Myocyte (in vitro differentiated cells): ENCODE measurements around the gene PGBD5. TPM values are rescaled to one million over a fixed set of nuclear protein-coding genes. Genes with fewer than 3 reads are reported as not detected.

Experiments
- DNase-seq: peaks from one replicate; pipeline ENCODE4 v3.0.0-alpha.2; 2012; ENCODE audit warnings: low read depth
- total RNA-seq: library from RNA; depleted of rRNA; stranded (reverse); fragments of >200 nt; gene quantifications from 2 replicates; pipeline ENCODE4 v1.2.3, GENCODE V29; 2014

The PGBD5 gene
- total RNA-seq, 1 donor from 2014 or later = 26.9 TPM

DNA sequence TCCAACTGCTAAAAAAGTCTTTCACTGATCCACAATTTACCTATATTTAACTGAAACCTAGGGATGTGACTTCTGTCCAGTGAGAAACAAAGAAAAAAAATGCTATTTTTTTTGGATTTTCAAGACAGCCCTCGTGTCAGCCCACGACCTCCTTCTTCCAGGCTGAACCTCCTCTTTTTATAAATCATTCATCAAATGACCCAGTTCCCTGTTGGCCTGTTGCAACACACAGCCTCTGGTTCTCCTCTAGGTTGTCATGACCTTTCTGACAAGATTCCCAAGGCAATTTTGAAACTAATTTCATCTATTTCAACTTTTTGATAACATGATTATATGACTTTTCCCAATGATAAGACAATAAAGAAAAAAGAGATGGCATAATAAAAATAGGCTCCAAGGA lies 74.6 kb downstream of the PGBD5 start:
- DNase-seq = no peak

DNA sequence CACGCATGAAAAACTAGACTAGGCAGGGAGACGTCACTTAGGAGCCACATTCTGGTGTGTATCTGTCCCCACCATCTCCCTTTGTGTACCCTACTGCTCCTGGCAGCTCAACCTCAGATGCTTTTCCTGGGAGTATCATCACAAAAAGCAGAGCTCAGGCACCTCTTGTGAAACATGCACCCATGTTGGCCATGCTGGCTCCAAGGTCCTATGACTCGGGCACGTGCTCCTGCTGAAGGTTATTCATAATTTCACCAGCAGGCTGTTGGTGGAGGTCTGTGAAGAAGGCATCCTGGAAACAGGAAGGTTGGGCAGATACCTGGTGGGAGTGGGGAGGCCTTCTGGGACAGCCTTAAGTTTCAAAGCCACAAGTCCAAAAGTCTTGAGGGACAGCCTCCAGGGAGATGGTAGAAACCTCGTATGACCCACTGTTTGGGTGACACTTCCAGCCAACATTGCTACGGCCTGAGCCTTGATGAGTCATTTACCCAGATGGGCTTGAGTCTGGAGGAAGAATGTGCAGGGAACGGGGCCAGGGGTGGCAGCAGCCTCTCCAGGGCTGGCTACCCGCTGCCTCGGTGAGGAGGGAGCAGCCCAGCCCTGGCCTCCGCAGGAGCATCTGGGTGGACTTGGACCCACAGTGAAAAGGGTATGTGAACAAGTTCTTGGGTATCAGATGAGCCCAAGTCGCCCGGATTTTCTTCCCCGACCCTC lies 75.8 kb downstream of the PGBD5 start:
- peak; percentile 87 for DNase-seq

DNA sequence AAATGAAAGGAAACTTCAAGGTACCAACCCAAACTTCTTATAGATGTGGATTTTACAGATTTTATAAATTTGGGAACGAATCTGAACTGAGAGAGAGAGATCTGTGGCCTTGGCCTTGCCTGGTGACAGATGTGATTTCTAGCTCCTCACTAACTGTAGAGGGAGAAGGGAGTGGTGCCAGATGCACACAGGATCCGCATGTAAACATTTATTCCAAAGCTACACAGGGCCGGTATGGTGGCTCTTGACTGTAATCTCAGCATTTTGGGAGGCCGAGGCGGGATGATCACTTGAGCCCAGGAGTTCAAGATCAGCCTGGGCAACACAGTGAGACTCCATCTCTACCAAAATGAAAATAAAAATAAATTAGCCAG lies 77.1 kb downstream of the PGBD5 start:
- no peak for DNase-seq

DNA sequence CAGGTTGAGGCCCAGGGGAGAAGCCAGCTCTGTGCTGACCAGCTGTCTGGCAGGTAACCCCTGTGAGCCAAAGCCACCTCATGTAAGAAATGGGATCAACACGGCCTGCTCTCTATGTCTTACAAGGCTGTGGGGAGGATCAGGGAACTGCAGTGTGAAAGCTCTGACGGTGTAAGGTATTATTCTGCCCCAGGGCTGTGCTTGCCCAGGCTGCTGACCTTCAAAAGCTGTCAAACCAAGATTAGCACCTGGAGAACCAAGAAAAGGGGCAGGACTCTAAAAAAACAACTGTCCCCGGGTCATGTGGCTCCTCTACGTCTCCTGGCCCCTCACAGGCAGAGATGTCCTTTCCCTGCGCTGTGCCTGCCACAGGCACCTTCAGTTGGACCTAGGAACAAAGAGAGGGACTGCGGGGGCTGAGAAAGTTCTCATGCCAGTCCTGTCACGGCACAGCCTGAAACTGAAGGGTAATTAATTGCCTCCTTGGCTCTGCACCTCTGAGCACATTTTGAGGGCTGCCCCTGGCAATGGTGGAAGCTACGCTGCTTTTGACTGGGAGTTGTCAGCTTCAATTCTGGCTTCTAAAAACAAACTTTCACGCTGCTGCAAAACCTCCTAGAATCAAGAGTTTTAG lies 77.6 kb downstream of the PGBD5 start:
- DNase-seq = no peak

DNA sequence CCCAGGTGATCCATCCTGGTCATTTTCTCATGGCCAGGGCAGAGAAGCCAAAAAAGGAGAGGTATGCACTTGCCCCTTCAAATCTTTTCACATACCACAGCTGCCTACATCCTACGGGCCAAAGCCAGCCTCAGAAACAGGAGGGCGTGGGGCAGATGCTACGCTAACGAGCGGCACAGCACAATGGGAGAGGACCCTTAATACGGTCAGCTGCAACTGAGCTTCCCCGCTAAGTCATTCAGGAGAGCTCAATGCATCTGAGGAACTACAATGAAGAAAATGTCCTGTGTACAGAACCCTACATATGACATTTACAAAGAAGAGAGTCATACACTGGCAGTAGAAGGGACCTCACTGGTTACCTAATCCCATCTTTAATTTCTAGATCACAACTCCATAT lies 78.2 kb downstream of the PGBD5 start:
- DNase-seq = no peak

DNA sequence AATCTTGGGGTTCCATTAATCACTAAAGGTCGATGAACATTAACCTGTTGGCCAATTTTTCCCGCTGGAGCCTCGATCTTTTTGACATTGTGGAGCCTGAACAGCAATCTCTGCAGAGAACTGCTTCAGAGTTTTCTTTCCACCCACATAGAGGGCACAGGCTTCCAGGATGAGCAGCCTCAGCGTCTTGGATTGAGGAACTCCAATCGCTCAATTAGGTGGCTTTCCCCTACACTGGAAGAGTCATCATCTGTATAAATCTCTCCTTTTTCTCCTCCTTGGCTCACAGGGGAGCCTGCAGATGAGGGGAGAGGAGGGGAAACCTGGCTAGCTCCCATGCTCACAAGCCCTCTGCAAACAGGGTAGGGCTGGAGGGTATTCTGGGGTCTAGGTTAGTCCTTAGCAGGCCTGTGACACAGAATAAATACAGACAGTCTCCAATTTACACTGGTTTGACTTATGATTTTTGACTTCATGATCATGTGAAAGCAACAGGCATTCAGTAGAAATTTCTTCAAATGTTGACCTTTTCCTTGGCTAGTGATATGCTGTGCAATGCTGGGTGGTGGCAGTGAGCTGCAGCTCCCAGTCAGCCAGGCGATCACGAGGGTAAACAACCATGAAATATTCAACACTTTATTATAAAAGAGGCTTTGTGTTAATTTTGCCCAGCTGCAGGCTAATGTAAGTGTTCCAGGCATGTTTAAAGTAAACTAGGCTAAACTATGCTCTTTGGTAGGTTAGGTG lies 80.8 kb downstream of the PGBD5 start:
- DNase-seq = no peak

DNA sequence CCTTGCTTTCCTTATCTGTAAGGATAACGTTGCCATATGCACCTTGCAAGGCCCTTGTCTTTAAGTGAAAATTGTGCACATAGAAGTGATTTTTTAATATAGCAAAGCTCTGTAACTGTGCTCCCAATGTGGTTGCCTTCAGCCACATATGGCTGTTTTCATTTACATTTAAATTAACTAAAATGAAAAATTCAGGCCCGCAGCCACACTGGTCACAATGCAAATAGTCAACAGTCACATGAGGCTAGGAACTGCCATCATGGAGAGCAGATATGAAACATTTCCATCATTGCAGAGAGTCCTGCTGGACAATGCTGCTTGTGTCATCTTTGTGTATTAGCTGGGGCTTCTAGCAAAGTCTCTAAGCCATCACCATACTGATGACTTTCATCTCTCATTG lies 83.4 kb downstream of the PGBD5 start:
- no peak for DNase-seq

DNA sequence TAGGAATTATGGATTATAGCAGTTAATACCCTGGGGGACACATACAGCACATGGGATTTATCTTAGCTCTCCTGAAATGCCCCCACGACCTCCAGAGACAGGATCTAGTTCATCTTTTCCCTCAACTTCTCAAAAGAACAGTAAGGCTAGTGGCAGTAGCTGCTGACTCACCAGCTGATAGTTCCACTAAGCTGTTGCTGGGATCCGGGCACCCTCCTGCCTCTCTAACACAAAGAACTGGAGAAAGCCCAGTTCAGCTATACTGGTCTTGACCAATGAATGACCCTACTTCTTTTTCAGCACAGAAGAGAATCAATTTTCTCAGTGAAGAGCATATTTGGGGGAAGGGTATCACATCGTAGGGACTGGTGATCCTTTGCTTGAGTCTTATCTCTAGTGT lies 84.1 kb downstream of the PGBD5 start:
- no peak for DNase-seq

DNA sequence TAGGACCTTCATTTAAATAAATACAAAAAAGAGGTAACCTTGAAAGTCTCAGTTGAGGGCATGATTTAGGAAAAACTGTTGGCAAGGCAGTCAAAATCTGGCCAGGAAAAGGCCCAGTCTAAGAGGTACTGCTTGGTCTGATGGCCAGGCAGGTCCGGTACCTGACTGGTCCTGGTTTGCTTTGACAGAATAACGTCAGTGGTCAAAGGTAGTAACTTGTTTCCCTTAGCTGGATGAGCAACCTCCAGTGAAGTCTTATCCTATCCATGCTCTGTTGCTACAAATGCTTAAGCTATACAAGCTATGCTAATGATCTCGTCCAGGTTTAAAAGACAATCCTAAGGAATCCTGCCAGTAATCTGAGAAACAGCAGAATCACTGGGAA lies 85.0 kb downstream of the PGBD5 start:
- DNase-seq = no peak

DNA sequence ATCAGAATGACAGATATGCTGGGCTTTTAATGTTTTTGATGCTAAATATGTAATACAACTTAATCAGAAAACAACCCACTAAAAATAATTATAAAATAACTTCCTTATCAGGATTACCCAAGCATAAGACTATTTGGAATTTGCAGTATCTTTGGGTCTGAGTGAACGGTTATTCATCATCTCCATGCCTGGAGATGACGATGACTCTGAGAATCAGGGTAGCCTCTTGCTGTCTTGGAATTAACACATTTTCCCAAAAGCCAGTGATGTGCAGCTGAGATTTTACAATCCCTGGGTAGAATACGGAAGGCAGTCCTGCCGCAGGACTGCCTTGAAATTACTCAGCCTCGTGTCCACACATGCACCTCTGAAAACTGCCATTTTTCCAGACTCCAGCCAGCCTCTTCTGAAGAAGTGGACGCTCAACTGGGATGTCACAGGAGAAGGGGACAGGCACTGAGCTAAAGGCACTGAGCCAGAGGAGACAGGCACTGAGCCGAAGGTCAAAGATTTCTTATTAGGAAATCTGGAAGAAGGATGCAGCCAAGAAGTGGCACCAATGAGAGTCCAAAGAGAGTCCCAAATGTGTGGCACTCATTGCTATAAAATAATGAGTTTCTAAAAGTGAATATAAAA lies 85.5 kb downstream of the PGBD5 start:
- DNase-seq = peak; percentile 27

DNA sequence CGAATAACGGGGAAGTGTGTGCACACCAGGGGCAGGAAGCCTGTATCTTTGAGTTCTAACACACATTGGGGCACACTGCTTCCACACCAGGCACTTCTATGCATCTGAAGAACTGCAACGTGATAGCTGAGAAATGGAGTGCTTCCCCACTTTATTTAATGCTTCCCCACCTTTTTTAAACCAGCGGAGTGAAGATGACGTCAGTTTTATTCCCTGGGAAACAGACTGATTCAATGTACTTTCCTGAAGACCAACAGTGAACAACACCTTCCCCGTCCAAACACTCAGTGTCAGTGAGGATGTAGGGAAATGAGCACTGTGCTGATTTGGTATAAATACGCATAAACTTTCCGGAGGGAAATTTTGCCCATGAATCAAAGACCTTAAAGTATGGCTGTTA lies 87.1 kb downstream of the PGBD5 start:
- DNase-seq = no peak

DNA sequence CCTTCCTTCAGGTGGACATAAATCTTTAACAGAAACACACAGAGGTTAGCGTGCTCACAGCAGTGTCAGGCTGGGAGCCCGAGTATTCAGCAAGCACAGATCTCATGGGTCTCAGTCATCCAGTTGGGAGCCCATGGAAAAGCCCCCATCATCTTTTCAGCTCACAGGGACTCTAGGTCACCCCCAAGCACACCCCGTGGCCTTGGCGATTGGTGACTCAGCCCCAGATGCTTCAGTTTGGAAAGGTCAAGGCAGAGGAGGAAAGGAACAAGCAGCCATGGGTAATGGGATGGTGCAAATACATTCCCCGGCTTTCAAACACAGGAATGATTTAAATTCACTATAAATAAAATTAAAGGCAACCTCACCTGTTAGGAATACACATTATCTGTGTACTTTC lies 88.9 kb downstream of the PGBD5 start:
- DNase-seq = no peak

DNA sequence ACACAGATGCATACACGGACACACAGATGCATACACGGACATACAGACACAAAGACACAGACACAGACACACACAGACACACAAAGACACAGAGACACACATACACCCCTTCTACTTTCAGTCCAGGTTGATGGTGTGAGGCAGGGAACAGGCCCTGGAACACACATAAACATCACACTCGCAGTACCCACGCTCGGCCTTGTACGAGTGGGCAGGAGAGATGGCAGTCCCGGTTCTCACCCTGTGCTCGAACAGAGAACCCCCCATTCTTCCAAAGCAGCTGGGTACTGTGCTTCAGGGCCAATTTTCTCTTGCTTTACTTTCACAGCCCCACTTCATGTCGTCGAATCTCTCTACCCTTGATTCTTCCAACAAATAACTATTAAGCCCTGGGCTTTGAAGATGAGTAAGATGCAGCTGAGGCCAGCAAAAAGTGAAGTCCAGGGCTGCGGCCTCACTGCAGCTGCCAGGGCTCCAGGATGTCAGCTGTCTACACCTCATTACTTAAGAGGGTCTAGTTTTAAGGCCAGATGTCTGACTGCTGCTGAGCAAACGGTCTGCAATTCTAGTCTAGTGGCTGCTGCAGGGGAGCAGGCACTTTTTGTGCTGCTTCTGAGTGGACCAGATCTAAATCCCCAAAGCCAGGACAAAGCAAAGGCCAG lies 90.1 kb downstream of the PGBD5 start:
- DNase-seq = peak; percentile 82

DNA sequence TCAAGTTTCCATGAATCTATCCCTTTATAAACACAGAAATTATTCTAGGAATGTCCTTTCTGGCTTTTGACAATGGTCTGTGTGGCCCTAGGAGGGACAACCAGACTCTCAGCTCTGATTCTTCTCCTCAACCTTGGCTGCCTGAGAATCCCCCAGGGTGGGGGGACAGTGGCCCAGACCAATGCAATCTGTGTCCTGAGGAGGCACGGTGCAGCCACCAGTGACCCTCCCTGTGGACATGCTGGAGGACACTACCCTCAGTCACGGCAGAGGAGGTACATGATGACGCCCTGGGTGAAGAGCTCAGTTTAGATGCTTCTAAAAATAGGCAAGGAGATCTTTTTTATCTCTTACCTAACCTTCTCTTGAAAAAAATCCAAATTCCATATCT lies 91.7 kb downstream of the PGBD5 start:
- peak; percentile 16 for DNase-seq

DNA sequence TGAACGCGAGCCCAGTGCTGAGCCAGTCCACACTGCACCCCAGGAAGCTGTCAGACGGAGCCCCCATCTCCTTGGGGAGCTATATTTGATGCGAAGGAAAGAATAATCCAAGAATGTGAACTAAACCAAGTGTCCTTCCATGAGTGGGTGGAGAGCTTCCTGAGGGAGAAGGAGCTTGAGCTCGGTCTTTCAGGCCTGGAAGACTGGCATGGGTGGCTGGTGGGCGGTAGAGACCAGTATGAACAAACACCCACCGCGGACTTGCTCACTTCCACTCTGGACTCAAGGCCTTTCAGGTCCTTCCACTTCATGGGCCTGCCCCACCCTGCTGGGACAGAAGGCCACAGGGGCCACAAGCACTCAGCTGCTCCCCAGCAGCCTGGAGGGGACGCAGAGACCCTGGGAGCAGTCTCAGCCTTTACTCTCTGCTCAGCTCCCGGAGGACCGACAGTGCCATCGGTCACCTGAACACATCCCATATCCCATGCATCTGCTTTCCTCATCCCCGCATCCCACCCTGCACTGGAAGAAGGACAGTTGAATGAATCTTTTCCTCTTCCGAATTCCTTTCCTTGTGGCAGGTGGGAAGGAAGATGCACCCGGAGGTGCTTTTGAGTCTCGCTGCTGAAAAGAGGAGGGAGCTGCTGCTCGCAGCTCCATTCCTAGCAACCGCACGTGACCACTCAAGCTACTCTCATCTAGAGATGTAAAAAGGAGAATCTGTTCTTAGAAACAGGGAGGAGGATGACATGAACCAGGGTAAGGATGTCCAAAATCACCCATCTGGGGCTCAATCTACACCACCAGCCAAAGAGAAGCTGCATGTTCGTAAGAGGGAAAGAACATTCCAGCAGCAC lies 92.3 kb downstream of the PGBD5 start:
- DNase-seq = no peak

DNA sequence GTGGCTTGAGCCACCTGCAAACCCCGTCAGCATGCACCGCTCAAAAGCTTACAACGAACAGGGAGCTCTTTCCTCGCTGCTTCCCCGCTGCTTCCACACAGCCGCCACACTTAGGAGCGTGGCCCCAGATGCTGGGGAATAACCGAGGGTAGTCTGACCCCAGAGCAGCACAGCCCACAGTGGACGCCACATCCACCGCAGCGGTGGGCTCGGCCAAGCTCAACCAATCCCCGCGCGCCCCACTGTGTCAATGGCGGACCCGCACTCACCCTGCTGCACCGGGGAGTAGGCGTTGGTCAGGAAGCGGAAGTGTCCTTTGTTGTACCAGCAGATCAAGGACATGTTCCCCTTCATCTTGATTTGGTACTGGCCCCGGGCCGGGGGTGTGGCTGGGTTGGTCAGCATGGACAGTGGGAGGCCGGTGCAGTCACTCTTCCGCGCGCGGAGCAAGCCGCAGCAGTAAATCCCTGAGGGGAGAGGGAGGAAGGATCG lies 93.5 kb downstream of the PGBD5 start:
- no peak for DNase-seq

DNA sequence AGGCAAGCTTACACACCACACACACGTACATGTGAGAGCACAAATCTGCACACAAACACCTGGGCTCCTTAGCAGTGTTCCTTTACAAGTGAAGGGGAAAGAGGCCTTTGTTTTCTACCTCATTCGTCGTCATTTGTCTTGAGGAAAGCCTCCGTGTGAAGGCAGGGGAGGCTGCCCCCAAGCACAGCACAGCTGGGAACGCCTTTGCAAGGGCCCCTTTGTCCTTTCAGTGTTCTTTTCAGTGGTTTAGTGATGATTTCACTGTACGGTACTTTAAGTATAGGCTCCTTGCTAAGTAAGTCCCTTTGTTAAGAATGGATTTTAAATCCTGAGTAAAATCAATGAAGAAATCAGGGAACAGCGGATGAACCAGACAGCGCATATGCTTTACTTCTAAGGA lies 94.1 kb downstream of the PGBD5 start:
- no peak for DNase-seq

DNA sequence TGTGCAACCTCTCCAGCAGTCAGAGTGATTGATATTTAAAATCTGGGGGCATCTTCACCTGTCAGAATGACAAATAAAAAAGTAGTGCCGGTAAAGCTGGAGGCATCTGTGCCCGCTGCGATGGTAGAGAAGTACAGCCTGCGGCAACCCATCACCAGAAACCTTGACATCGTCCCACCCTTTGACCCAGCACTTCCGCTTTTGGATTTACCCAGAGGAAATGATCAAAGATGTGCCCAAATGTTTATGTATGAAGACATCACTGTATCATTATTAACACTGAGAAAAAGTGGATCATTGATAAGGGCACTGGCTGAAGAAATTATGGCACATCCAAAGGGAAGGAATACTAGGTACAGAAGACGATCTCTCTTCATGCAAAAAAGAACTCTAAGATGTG lies 96.0 kb downstream of the PGBD5 start:
- DNase-seq = no peak

DNA sequence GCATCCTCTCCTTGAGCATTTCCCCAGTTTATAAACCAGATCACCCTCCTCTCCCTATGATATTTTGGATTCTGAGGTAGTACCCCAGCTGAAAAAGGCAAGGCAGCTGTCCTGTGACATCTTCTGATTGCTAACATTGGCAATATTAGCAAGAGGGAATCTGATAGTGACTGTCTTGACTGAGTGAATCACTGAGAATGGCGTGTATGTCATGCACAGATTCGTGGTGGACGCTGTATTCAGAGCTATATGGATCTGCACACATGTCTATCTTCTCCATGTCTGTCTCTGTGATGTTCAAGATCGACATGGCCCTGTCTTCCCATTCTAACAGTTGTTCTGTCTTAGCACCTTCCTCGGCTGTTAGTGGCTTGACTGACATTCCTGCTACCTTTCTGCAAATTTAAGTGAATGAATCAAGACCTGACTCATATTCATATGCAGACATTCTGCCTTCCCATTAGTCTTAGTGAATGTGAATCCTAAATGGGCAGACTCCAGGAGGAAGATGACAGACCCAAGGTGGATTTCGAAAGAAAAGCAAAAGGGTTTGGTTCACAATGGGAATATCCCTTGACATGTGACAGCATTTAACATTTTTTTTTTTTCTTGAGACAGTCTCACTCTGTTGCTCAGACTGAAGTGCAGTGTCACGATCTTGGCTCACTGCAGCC lies 97.7 kb downstream of the PGBD5 start:
- peak; percentile 59 for DNase-seq

DNA sequence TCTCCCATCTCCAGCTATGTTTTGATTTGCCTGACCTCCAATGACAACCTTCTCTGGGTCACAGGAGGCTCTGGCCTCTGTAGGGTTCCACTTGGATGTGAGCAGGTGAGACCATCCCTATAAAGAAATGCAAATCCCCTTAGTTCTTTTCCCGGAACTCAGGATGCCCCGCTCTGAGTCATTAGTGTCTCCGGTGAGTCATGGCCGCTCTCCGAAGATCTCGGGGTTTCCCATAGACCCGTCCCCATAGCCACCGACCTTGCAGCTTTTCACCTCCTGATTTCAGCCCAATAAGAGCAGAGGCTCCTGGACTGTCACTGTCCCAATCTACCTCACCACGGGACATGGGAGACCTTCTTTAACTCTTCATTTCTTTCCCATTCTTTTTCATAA lies 98.2 kb downstream of the PGBD5 start:
- DNase-seq = no peak
